ENCODE measurements around the gene RTP1.
"Not testable (repeated sequence)": the region's sequence is repeated elsewhere in the genome, so short reads cannot be mapped to it uniquely, and the experiment has no call there.

RTP1 gene

GRCh38 chr3:187230011-187230410 lies 32.7 kb downstream of the RTP1 start:
- no peak for ATAC-seq (ENCODE audit: low read depth)
- DNase-seq (ENCODE audit: low spot score) = no peak
- H3K4me1 ChIP-seq (ENCODE audit: insufficient read depth, poor library complexity, severe bottlenecking) = no peaks in the 10 kb centered on the region
- H3K36me3 ChIP-seq (ENCODE audit: low read depth) = no peaks in the 10 kb centered on the region
- no peaks in the 10 kb centered on the region for H3K9me3 ChIP-seq (ENCODE audit: severe bottlenecking)
- TF ChIP-seq CTCF (IDR thresholded peaks at IDR 0.05; ENCODE audit: poor library complexity, severe bottlenecking) = no peak
- no peak overlapping the region for H3K27ac ChIP-seq (ENCODE audit: poor library complexity, severe bottlenecking)
- H3K4me3 ChIP-seq (ENCODE audit: severe bottlenecking) = no peak overlapping the region
- H3K27me3 ChIP-seq (ENCODE audit: insufficient read depth, poor library complexity, severe bottlenecking) = peaks cover 3% of the 10 kb centered on the region

DNA sequence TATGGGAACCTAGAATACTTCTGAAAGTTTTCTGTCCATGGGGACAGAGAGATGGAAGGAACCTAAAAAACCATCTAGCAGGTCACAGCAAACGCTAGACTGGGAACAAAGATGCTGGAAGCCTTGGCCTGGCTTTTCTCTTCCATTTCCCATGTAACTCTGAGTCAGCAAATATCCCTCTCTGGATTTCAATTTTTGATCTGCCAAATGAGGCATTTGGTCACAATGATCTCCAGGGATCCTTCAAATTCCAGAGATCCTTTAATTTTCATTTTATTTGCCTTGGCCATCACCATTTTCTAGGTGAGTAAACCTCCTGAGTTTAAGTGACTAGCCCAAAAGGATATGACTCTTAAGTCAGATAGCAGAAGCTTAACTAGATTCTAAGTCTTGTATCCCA lies 39.7 kb downstream of the RTP1 start:
- no peak overlapping the region for H3K4me3 ChIP-seq (ENCODE audit: severe bottlenecking)
- H3K27me3 ChIP-seq (ENCODE audit: insufficient read depth, poor library complexity, severe bottlenecking) = peaks cover 3% of the 10 kb centered on the region
- H3K9me3 ChIP-seq (ENCODE audit: severe bottlenecking) = no peaks in the 10 kb centered on the region
- no peak for ATAC-seq (ENCODE audit: low read depth)
- H3K36me3 ChIP-seq (ENCODE audit: low read depth) = no peaks in the 10 kb centered on the region
- no peaks in the 10 kb centered on the region for H3K4me1 ChIP-seq (ENCODE audit: insufficient read depth, poor library complexity, severe bottlenecking)
- TF ChIP-seq CTCF (IDR thresholded peaks at IDR 0.05; ENCODE audit: poor library complexity, severe bottlenecking) = no peak
- H3K27ac ChIP-seq (ENCODE audit: poor library complexity, severe bottlenecking) = no peak overlapping the region
- no peak for DNase-seq (ENCODE audit: low spot score)

GRCh38 chr3:187237741-187238140 lies 40.5 kb downstream of the RTP1 start:
- H3K27ac ChIP-seq (ENCODE audit: poor library complexity, severe bottlenecking) = no peak overlapping the region
- H3K36me3 ChIP-seq (ENCODE audit: low read depth) = no peaks in the 10 kb centered on the region
- no peaks in the 10 kb centered on the region for H3K27me3 ChIP-seq (ENCODE audit: insufficient read depth, poor library complexity, severe bottlenecking)
- H3K4me3 ChIP-seq (ENCODE audit: severe bottlenecking) = no peak overlapping the region
- no peaks in the 10 kb centered on the region for H3K4me1 ChIP-seq (ENCODE audit: insufficient read depth, poor library complexity, severe bottlenecking)
- TF ChIP-seq CTCF (IDR thresholded peaks at IDR 0.05; ENCODE audit: poor library complexity, severe bottlenecking) = no peak
- no peak for DNase-seq (ENCODE audit: low spot score)
- no peak for ATAC-seq (ENCODE audit: low read depth)
- H3K9me3 ChIP-seq (ENCODE audit: severe bottlenecking) = no peaks in the 10 kb centered on the region

DNA sequence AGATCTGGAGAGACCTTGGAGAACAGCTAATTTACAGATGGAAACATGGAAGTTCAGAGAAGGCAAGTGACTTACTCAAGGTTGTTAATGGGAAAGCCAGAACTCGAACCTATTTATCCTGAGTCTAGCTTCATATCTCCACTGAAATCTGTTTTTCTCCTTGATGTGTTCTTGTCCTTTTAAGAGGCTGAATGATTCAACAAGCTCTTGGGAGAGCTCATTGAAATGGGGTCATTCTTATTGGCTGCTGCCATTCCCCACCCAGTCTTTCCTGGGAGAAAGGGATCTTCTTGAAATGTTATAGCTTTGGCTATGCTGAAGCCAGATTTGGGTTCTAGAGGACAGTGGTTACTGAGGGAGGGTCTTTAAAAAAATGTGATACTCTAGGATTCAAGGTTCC lies 41.0 kb downstream of the RTP1 start:
- TF ChIP-seq CTCF (IDR thresholded peaks at IDR 0.05; ENCODE audit: poor library complexity, severe bottlenecking) = no peak
- no peak overlapping the region for H3K4me3 ChIP-seq (ENCODE audit: severe bottlenecking)
- no peaks in the 10 kb centered on the region for H3K36me3 ChIP-seq (ENCODE audit: low read depth)
- no peaks in the 10 kb centered on the region for H3K9me3 ChIP-seq (ENCODE audit: severe bottlenecking)
- H3K27ac ChIP-seq (ENCODE audit: poor library complexity, severe bottlenecking) = no peak overlapping the region
- ATAC-seq (ENCODE audit: low read depth) (no peak), DNase-seq (ENCODE audit: low spot score) (no peak)
- H3K27me3 ChIP-seq (ENCODE audit: insufficient read depth, poor library complexity, severe bottlenecking) = no peaks in the 10 kb centered on the region
- H3K4me1 ChIP-seq (ENCODE audit: insufficient read depth, poor library complexity, severe bottlenecking) = no peaks in the 10 kb centered on the region

DNA sequence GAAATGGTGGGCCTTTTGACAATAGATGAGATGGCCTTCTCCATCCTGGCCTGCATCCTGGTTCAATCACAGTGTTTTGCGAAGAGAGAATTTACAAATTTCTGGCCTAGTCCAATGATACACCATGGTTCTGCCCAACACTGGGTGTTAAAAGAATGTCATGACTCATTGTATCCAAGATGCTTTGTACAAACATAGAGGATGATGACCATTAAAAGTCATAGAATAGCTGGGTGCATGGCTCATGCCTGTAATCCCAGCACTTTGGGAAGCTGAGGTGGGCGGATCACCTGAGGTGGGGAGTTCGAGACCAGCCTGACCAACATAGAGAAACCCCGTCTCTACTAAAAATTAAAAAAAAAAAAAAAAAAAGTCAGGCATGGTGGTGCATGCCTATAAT lies 41.5 kb downstream of the RTP1 start:
- H3K4me1 ChIP-seq (ENCODE audit: insufficient read depth, poor library complexity, severe bottlenecking); H3K36me3 ChIP-seq (ENCODE audit: low read depth); H3K9me3 ChIP-seq (ENCODE audit: severe bottlenecking); H3K4me3 ChIP-seq (ENCODE audit: severe bottlenecking); H3K27me3 ChIP-seq (ENCODE audit: insufficient read depth, poor library complexity, severe bottlenecking); DNase-seq (ENCODE audit: low spot score); H3K27ac ChIP-seq (ENCODE audit: poor library complexity, severe bottlenecking); ATAC-seq (ENCODE audit: low read depth): not testable (repeated sequence)

All from RWPE2 (cell line).